CD4-positive, alpha-beta T cell treated with Interleukin-15 for 4 hours (primary cell): ENCODE measurements around the gene FGF12.

Experiments used
- DNase-seq: peaks from one replicate; pipeline ENCODE4 v3.0.0-alpha.2; 2020; ENCODE audit warnings: low spot score

Gene FGF12

DNA sequence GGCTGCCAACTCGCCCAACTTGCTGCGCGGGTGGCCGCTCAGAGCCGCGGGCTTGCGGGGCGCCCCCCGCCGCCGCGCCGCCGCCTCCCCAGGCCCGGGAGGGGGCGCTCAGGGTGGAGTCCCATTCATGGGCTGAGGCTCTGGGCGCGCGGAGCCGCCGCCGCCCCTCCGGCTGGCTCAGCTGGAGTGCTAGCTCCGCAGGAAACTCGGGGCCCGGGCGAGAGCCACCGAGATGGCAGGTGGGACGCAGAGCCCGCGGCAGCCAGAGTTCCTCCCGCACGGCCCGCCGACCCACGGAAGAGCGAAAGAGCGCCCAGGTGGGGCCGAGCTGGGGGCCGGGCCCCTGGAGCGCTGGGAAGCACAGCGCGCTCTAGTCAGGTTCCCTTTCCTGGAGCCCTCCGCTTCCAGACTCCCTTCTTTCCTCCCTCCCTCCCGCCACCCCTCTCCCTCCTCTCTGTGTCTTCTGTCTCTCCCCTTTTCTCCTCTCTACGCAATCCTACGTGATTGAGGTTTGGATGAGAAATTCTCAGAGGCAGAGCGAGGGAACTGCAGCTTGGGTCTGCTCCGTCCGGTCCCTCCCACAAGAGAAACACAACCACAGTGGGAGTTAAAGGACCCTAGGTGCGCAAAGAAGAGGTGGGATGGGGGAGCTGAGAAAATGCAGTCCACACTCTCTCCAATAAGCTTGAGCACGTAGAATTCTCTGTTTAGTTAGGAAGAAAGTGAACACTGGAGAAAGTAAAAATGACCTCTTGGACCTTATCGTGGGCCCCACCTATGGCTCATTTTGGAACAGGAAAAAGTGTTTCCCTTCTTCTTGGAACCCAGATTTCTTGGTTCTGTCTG, 317.3 kb downstream of the FGF12 start:
- no peak for DNase-seq

DNA sequence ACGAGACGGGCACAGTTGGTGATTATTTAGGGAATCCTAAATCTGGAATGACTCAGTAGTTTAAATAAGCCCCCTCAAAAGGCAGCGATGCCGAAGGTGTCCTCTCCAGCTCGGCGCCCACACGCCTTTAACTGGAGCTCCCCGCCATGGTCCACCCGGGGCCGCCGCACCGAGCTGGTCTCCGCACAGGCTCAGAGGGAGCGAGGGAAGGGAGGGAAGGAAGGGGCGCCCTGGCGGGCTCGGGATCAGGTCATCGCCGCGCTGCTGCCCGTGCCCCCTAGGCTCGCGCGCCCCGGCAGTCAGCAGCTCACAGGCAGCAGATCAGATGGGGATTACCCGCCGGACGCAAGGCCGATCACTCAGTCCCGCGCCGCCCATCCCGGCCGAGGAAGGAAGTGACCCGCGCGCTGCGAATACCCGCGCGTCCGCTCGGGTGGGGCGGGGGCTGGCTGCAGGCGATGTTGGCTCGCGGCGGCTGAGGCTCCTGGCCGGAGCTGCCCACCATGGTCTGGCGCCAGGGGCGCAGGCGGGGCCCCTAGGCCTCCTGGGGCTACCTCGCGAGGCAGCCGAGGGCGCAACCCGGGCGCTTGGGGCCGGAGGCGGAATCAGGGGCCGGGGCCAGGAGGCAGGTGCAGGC, 318.0 kb downstream of the FGF12 start:
- no peak for DNase-seq

DNA sequence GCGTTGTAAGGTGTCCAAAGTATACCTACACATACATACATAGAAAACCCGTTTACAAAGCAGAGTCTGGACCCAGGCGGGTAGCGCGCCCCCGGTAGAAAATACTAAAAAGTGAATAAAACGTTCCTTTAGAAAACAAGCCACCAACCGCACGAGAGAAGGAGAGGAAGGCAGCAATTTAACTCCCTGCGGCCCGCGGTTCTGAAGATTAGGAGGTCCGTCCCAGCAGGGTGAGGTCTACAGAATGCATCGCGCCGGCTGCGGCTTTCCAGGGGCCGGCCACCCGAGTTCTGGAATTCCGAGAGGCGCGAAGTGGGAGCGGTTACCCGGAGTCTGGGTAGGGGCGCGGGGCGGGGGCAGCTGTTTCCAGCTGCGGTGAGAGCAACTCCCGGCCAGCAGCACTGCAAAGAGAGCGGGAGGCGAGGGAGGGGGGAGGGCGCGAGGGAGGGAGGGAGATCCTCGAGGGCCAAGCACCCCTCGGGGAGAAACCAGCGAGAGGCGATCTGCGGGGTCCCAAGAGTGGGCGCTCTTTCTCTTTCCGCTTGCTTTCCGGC, 318.6 kb downstream of the FGF12 start:
- DNase-seq: no peak

- no peak for DNase-seq
Measured at GRCh38 chr3:192408007-192408646, 319.2 kb downstream of the FGF12 start.

DNA sequence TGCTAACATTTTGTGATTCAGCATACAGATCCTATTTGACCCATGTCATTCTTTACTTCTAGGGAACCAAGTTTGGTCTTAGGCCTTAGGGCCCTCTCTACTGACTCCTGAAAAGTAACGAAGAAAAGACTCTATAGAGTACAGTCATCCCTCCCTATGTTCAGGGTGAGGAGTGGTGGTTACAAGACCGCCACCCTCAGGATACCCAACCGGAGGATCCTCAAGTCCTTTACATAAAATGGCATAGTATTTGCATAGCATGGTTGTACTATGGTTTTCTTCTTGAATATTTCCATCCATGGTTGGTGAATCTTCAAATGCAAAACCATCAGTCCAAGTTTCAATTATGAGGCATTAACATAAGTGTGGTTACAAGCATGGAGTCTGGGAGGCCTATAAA, 327.6 kb downstream of the FGF12 start:
- no peak for DNase-seq

DNA sequence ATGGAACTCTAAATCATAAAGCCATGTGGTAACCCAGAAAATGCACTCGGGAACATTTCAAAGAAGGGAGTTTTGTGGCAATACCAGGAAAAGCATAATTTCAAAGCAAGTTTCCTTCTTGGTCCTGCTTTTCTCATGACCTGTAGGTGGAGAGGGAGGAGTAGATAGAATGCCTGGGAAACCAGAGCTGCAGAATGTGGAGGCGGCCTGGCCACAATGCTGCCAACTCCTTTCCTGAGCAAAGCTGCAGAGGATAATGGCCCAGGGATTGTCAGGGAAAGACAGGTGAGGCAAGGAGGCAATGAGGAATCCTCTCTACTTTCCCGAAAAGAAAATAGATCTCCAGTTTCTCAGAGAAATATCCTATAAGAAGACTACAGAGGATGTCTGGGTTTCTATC, 330.3 kb downstream of the FGF12 start:
- no peak for DNase-seq

- no peak for DNase-seq
Measured at GRCh38 chr3:192395506-192395905, 331.8 kb downstream of the FGF12 start.

- no peak for DNase-seq
Measured at GRCh38 chr3:192392986-192393385, 334.4 kb downstream of the FGF12 start.

DNA sequence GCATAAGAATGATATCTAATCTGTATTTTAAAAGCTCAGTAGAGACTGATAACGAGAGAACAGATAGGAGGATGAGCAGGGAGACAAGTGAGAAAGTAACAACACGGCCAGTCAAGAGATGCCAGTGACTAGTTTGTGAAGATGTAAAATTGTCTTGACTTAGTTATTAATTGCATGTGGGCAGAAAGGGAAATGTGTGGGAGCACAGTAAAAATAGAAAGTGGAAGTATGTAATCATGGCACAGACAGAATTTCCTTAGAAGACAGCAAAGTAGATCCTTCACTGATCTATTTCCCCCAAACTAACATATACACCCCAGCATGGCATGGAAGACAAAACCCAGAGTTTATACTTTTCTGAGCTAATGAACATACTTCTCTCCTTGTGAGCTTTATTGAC, 344.5 kb downstream of the FGF12 start:
- DNase-seq: no peak

DNA sequence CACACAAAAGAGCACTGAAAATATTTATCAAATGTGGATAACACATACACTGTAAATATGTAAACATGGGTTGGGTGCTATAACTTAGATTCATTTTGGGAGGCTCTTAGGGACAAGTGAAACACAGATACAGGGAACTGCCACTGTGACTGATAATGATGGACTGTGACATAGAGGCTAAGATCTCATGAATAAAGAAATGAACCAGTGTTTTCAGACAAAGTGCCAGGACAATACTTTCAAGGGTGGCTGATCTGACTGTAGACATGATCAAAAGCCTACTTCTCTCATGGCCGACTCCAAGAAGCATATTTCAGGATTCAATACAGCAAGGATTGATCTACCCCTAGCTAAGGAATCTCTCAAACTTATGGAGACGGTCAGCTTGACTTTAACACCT, 353.8 kb downstream of the FGF12 start:
- DNase-seq: no peak

DNA sequence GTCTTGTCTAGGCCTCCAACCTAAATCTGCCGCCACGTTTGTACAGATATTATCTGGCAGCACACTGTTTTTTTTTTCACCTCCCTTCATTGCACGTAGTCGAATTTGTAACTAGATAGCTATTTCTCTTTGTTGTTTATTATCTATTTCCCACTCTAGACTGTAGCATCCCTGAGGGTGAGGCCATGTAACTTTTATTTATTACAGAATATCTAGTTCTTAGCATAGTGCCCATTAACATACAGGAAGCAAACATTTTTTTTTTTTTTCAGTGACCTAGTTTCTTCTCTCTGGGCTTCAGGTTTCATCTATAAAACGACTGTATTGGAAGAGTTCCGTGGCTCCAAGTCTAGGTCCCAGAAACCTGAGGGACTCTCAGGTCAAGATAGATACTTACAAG, 354.3 kb downstream of the FGF12 start:
- no peak for DNase-seq

- DNase-seq: no peak
Measured at GRCh38 chr3:192372616-192373015, 354.7 kb downstream of the FGF12 start.

GRCh38 chr3:192371870-192372400, 355.4 kb downstream of the FGF12 start:
- DNase-seq: no peak

- DNase-seq: no peak
Measured at GRCh38 chr3:192367616-192368015, 359.7 kb downstream of the FGF12 start.

GRCh38 chr3:192366916-192367315, 360.4 kb downstream of the FGF12 start:
- no peak for DNase-seq

GRCh38 chr3:192365571-192365970, 361.8 kb downstream of the FGF12 start:
- DNase-seq: no peak

DNA sequence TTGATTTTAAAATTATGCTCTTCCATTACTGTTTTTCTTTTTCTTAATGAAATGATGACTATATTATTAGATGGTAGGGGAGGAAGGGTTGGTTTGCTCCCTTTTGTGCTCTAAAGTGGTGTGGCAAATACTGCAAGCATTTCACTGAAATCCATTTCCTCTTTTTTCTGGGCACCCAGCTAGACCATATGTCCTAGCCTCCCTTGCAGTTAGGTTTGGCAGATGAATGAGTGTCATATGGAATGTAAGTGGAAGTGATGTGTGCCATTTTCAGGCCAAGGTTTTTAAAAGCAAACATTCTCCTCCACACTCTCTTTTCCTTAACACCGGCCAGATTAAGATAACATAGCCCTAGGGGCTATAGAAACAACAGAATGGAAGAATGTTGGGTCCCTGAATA, 363.0 kb downstream of the FGF12 start:
- DNase-seq: no peak

DNA sequence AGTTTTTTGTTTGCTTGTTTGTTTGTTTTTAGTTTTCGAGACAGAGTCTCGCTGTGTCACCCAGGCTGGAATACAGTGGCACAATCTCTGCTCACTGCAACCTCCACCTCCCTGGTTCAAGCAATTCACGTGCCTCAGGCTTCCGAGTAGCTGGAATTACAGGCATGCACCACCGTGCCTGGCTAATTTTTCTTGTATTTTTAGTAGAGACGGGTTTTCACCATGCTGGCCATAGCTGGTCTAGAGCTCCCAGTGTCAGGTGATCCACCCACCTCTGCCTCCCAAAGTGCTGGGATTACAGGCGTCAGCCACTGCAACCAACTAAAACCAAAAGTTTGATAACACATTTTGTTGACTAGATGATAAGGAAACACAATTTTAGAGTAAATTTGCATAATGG, 372.7 kb downstream of the FGF12 start:
- no peak for DNase-seq

DNA sequence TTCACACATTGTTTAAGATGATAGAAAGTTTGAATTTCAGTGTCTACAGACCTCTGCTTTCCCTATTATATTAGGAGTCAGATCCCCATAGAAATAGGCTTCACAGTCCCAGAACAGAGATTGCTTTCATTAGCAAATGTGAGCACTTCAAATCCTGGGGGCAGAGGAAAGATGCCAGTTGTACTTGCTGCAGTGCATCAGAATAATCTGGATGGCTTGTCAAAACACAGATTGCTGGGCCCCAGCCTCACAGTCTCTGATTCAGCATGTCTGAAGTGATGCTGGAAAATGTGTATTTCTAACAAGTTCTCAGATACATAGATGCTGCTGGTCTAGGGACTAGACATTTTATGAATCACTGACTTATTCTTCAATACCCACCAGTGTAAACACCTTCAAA, 375.2 kb downstream of the FGF12 start:
- DNase-seq: no peak

DNA sequence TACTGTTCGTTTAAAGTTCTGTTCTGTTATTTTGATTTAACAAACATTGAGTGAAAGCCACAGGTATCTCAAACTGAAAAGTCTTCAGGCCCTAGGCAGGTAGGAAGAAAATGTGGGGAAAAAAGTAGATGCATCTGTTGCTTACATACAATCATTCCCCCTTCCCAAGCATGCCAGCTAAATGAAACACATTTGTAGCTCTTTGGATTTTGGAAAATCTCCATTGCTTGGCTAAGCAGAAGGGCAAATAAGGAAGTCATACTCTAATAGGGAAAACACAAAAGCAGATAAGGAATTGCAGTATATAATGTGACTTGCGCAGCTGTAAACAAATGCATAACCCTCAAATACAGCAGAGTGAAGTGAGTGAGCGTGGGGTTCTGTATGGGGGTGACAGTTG, 375.9 kb downstream of the FGF12 start:
- DNase-seq: no peak

GRCh38 chr3:192340031-192340430, 387.3 kb downstream of the FGF12 start:
- DNase-seq: no peak

GRCh38 chr3:192339214-192339613, 388.1 kb downstream of the FGF12 start:
- DNase-seq: no peak

GRCh38 chr3:192336286-192336685, 391.1 kb downstream of the FGF12 start:
- DNase-seq: no peak
